ENCODE measurements around the gene SYNE3. TPM values are rescaled to one million over a fixed set of nuclear protein-coding genes. Genes with fewer than 3 reads are reported as not detected.
A peak's percentile ranks its signal among the peaks of the same experiment; 100 is the strongest.

Gene SYNE3
- total RNA-seq, 4 donors from 2014 or later, result 4.9 to 36.1 (median 15.2) TPM

- TF ChIP-seq POLR2A (IDR thresholded peaks at IDR 0.05) (no peak), CTCF (IDR thresholded peaks at IDR 0.05) (no peak)
- DNase-seq, result no peak
- Histone ChIP-seq H3K27me3 (no peaks in the 10 kb centered on the region), H3K9me3 (no peaks in the 10 kb centered on the region), H3K27ac (peak overlapping the region; percentile 15 to 17), H3K4me3 (no peak overlapping the region), H3K36me3 (no peaks in the 10 kb centered on the region), H3K4me1 (peaks cover 6 to 19% of the 10 kb centered on the region in 2 donors)
- intact Hi-C loops (cut with DNase I; ENCODE audit: low total_unique reads), result no loop called here
These were observed 16.2 kb downstream of the SYNE3 start for GRCh38 chr14:95500201-95500681.

GRCh38 chr14:95499354-95499750 lies 17.1 kb downstream of the SYNE3 start:
- H3K27me3 ChIP-seq, result no peaks in the 10 kb centered on the region
- intact Hi-C loops (cut with DNase I; ENCODE audit: low total_unique reads), result no loop called here
- no peak for DNase-seq
- H3K27ac ChIP-seq, result peak overlapping the region in 1 of 2 donors; percentile 4
- no peak for TF ChIP-seq CTCF (IDR thresholded peaks at IDR 0.05)
- TF ChIP-seq POLR2A (IDR thresholded peaks at IDR 0.05), result no peak
- H3K4me1 ChIP-seq, result peaks cover 6 to 19% of the 10 kb centered on the region in 2 donors
- no peak overlapping the region for H3K4me3 ChIP-seq
- no peaks in the 10 kb centered on the region for H3K36me3 ChIP-seq
- no peaks in the 10 kb centered on the region for H3K9me3 ChIP-seq

GRCh38 chr14:95498622-95499353 lies 17.7 kb downstream of the SYNE3 start:
- H3K4me1 ChIP-seq, result peaks cover 6 to 19% of the 10 kb centered on the region in 2 donors
- H3K9me3 ChIP-seq, result no peaks in the 10 kb centered on the region
- no peak overlapping the region for H3K4me3 ChIP-seq
- no peak for DNase-seq
- H3K27ac ChIP-seq, result peak overlapping the region in 1 of 2 donors; percentile 4
- TF ChIP-seq POLR2A (IDR thresholded peaks at IDR 0.05) (no peak), CTCF (IDR thresholded peaks at IDR 0.05) (no peak)
- no peaks in the 10 kb centered on the region for H3K27me3 ChIP-seq
- H3K36me3 ChIP-seq, result no peaks in the 10 kb centered on the region
- intact Hi-C loops (cut with DNase I; ENCODE audit: low total_unique reads), result no loop called here

GRCh38 chr14:95497561-95498011 lies 18.9 kb downstream of the SYNE3 start:
- no peak overlapping the region for H3K4me3 ChIP-seq
- intact Hi-C loops (cut with DNase I; ENCODE audit: low total_unique reads), result no loop called here
- H3K27ac ChIP-seq, result peak overlapping the region; percentile 68 to 69
- peaks cover 6 to 19% of the 10 kb centered on the region in 2 donors for H3K4me1 ChIP-seq
- no peak for DNase-seq
- no peaks in the 10 kb centered on the region for H3K27me3 ChIP-seq
- H3K36me3 ChIP-seq, result no peaks in the 10 kb centered on the region
- TF ChIP-seq CTCF (IDR thresholded peaks at IDR 0.05), result no peak
- no peak for TF ChIP-seq POLR2A (IDR thresholded peaks at IDR 0.05)
- H3K9me3 ChIP-seq, result no peaks in the 10 kb centered on the region

GRCh38 chr14:95496690-95497259 lies 19.7 kb downstream of the SYNE3 start:
- peak; percentile 67 to 72 for DNase-seq
- H3K4me3 ChIP-seq, result no peak overlapping the region
- no peaks in the 10 kb centered on the region for H3K27me3 ChIP-seq
- H3K4me1 ChIP-seq, result peaks cover 6 to 19% of the 10 kb centered on the region in 2 donors
- H3K36me3 ChIP-seq, result no peaks in the 10 kb centered on the region
- peak overlapping the region; percentile 68 to 69 for H3K27ac ChIP-seq
- H3K9me3 ChIP-seq, result no peaks in the 10 kb centered on the region
- TF ChIP-seq POLR2A (IDR thresholded peaks at IDR 0.05) (no peak), CTCF (IDR thresholded peaks at IDR 0.05) (no peak)
- intact Hi-C loops (cut with DNase I; ENCODE audit: low total_unique reads), result no loop called here
